Ishikawa (cell line): ENCODE results near the gene CORO2B.

Source experiments
- RAD21 ChIP-seq: IDR thresholded peaks from 2 replicates; pipeline ENCODE4 v1.6.1; 2012; ENCODE audit warnings: low read depth
- TAF1 ChIP-seq: IDR thresholded peaks from 2 replicates; pipeline ENCODE4 v1.6.1; 2012; ENCODE audit warnings: low read depth, mild to moderate bottlenecking

DNA sequence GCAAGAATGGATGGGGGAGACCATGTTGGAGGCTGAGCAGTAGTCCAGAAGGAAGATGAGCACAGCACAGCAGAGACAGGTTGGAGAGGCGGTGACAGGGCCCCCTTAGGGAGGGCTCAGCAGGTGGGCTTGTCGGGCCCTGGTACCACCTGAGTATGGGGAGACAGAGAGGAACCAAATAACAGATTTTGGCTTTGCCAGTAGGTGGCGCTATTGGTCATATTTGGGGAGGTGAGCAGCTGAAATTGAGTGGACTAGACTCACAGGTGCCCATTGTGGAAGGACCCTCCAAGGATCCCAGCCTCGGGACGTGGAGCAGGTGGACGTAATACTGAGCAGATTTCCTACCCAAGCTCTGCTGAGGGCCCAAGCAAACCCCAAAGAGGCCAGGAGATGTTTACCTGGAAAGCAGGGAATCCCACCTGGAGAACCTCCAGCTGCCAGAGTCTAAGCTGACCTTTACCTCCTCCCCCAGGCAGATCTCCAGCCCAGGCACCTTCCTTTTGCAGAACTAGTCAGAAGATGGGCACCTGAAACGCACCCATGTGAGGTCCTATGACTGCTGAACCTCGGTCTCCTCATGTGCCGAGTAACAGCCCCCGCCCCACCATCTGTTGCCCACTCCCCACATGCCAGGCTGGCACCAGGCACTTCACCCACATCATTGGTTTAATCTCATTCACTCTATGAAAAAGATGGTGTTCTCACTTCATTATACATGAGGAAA lies 24.6 kb upstream of the CORO2B start:
- TF ChIP-seq RAD21 (peak; percentile 85), TAF1 (no peak)
